ENCODE data around the gene CCL16. TPM values are rescaled to one million over a fixed set of nuclear protein-coding genes. Genes with fewer than 3 reads are reported as not detected.

The CCL16 gene
- total RNA-seq, 1 donor from 2014 or later: not detected

GRCh38 chr17:35988164-35988563, 6.9 kb upstream of the CCL16 start:
- no peak for DNase-seq (ENCODE audit: extremely low read depth, low read depth, low spot score)

GRCh38 chr17:35986643-35987042, 5.3 kb upstream of the CCL16 start, which contains the start of gene CCL14:
TSS of gene CCL14 (minus strand) at chr17:35986729. CDS start at chr17:35986649, 80 bp downstream.
- no peak for DNase-seq (ENCODE audit: extremely low read depth, low read depth, low spot score)

GRCh38 chr17:35984140-35984539, 2.8 kb upstream of the CCL16 start:
- no peak for DNase-seq (ENCODE audit: extremely low read depth, low read depth, low spot score)

GRCh38 chr17:35982409-35983191, 1.3 kb upstream of the CCL16 start:
- no peak for DNase-seq (ENCODE audit: extremely low read depth, low read depth, low spot score)

- no peak for DNase-seq (ENCODE audit: extremely low read depth, low read depth, low spot score)
Measured at GRCh38 chr17:35981908-35982330, 622 bp upstream of the CCL16 start.

- DNase-seq (ENCODE audit: extremely low read depth, low read depth, low spot score): no peak
Measured at GRCh38 chr17:35978346-35978745, 3.0 kb downstream of the CCL16 start.

GRCh38 chr17:35977509-35977908, 3.8 kb downstream of the CCL16 start:
- no peak for DNase-seq (ENCODE audit: extremely low read depth, low read depth, low spot score)

GRCh38 chr17:35973333-35974260, 7.7 kb downstream of the CCL16 start:
- DNase-seq (ENCODE audit: extremely low read depth, low read depth, low spot score): no peak

- DNase-seq (ENCODE audit: extremely low read depth, low read depth, low spot score): no peak
Measured at GRCh38 chr17:35972945-35973332, 8.4 kb downstream of the CCL16 start.

GRCh38 chr17:35972535-35972934, 8.8 kb downstream of the CCL16 start:
- no peak for DNase-seq (ENCODE audit: extremely low read depth, low read depth, low spot score)

- no peak for DNase-seq (ENCODE audit: extremely low read depth, low read depth, low spot score)
Measured at GRCh38 chr17:35972066-35972465, 9.2 kb downstream of the CCL16 start.

- DNase-seq (ENCODE audit: extremely low read depth, low read depth, low spot score): peak; percentile 72
Measured at GRCh38 chr17:35969558-35970380, 11.5 kb downstream of the CCL16 start.

GRCh38 chr17:35968520-35969054, 12.7 kb downstream of the CCL16 start:
- DNase-seq (ENCODE audit: extremely low read depth, low read depth, low spot score): no peak

- DNase-seq (ENCODE audit: extremely low read depth, low read depth, low spot score): no peak
Measured at GRCh38 chr17:35965272-35965671, 16.0 kb downstream of the CCL16 start.

GRCh38 chr17:35963663-35964062, 17.6 kb downstream of the CCL16 start:
- DNase-seq (ENCODE audit: extremely low read depth, low read depth, low spot score): no peak

- DNase-seq (ENCODE audit: extremely low read depth, low read depth, low spot score): no peak
Measured at GRCh38 chr17:35953720-35954119, 27.6 kb downstream of the CCL16 start.

GRCh38 chr17:35949401-35949800, 31.9 kb downstream of the CCL16 start:
- DNase-seq (ENCODE audit: extremely low read depth, low read depth, low spot score): no peak

- no peak for DNase-seq (ENCODE audit: extremely low read depth, low read depth, low spot score)
Measured at GRCh38 chr17:35948092-35948491, 33.2 kb downstream of the CCL16 start.

- no peak for DNase-seq (ENCODE audit: extremely low read depth, low read depth, low spot score)
Measured at GRCh38 chr17:35947156-35947585, 34.1 kb downstream of the CCL16 start.

- no peak for DNase-seq (ENCODE audit: extremely low read depth, low read depth, low spot score)
Measured at GRCh38 chr17:35944151-35944550, 37.1 kb downstream of the CCL16 start.

Data from glomerular endothelial cell (primary cell).